Measurements from ENCODE around the gene KLF1.
"Not testable (repeated sequence)": the region's sequence is repeated elsewhere in the genome, so short reads cannot be mapped to it uniquely, and the experiment has no call there.

The KLF1 gene

DNA sequence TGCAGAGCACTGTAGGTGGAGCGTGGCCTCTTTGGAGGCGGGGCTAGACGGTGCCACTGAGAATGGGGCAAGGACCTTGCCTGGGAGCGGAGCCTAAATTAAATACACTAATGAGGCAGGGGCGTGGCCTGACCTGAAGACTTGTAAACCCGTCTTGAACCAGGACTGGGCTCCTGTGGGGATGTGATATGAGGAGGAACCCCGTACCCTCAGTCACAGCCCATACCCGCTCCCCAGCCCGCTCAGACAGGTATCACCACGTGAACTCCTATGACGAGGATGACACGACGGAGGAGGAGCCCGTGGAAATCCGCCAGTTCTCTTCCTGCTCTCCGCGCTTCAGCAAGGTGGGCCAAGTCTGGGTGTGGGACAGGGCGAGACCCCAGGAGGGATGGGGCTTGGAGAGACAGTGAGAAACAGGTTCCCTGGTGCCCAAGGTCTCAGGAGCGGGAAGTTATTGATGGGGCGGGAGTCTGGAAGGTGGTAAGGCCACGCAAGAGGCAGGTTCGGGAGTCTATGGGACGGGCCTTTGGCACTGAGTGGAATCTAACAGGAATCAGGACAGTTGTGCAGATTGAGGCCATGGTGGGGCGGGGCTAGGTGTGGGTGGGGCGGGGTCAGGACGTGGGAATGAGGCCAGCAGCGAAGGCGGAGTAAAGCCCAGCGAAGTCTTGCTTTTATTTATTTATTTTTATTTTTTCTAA is 20.4 kb downstream of the KLF1 start:
- Histone ChIP-seq H3K27ac (ENCODE audit: low read depth, low read length, severe bottlenecking) (no peak overlapping the region), H3K4me3 (ENCODE audit: extremely low read depth, insufficient read depth, low read length, poor library complexity, severe bottlenecking) (no peak overlapping the region), H3K4me1 (ENCODE audit: control insufficient read depth, insufficient read depth, low read length, poor library complexity, severe bottlenecking) (no peaks in the 10 kb centered on the region), H3K36me3 (ENCODE audit: control insufficient read depth, insufficient read depth, low read length) (no peaks in the 10 kb centered on the region), H3K9me3 (ENCODE audit: control insufficient read depth, low read length) (no peaks in the 10 kb centered on the region)
- WGBS, 2 experiments (ENCODE audit: insufficient coverage in 2 of 2) = 95 to 97% methylated on average over 23 of the region's 29 CpGs

DNA sequence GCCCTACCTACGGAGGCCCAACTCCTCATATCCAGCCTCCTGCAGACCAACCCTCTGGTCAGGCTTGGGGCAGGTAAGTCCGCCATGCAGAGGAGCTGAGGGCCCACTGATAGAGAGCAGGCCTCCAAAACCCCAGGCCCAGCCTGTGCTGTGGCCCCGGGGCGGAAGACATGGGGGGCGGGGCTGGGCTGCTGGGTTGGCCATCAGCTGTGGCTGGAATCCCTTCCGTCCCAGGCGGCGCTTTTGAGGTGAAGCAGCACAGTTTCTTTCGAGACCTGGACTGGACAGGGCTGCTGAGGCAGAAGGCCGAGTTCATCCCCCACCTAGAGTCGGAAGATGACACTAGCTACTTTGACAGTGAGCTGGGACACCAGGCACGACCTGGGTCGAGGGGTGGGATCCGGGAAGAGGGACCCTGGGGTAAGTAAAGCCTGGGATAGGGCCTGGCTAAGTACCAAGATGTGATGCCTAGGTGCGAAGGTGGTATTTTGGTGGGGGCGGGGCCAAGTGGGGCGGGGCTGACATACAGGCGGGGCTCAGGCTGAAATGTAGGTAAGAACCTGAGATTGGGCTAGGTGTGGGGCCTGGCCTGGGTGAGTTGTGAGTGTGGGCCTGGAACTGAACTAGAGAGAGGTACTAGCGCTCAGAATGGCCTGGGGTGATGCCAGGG is 21.1 kb downstream of the KLF1 start:
- no peak overlapping the region for H3K4me3 ChIP-seq (ENCODE audit: extremely low read depth, insufficient read depth, low read length, poor library complexity, severe bottlenecking)
- H3K4me1 ChIP-seq (ENCODE audit: control insufficient read depth, insufficient read depth, low read length, poor library complexity, severe bottlenecking) = no peaks in the 10 kb centered on the region
- H3K36me3 ChIP-seq (ENCODE audit: control insufficient read depth, insufficient read depth, low read length) = no peaks in the 10 kb centered on the region
- no peak overlapping the region for H3K27ac ChIP-seq (ENCODE audit: low read depth, low read length, severe bottlenecking)
- WGBS, 2 experiments (ENCODE audit: insufficient coverage in 2 of 2) = 85 to 87% methylated on average over 18 to 19 of the region's 19 CpGs
- H3K9me3 ChIP-seq (ENCODE audit: control insufficient read depth, low read length) = no peaks in the 10 kb centered on the region

- 91 to 92% methylated on average over 31 to 34 of the region's 34 CpGs for WGBS, 2 experiments (ENCODE audit: insufficient coverage in 2 of 2)
- Histone ChIP-seq H3K4me1 (ENCODE audit: control insufficient read depth, insufficient read depth, low read length, poor library complexity, severe bottlenecking) (no peaks in the 10 kb centered on the region), H3K36me3 (ENCODE audit: control insufficient read depth, insufficient read depth, low read length) (no peaks in the 10 kb centered on the region), H3K27ac (ENCODE audit: low read depth, low read length, severe bottlenecking) (no peak overlapping the region), H3K4me3 (ENCODE audit: extremely low read depth, insufficient read depth, low read length, poor library complexity, severe bottlenecking) (no peak overlapping the region), H3K9me3 (ENCODE audit: control insufficient read depth, low read length) (no peaks in the 10 kb centered on the region)
Measured at GRCh38 chr19:12864721-12865715, 22.0 kb downstream of the KLF1 start.

GRCh38 chr19:12864143-12864542 is 22.9 kb downstream of the KLF1 start:
- Histone ChIP-seq H3K9me3 (ENCODE audit: control insufficient read depth, low read length) (no peaks in the 10 kb centered on the region), H3K27ac (ENCODE audit: low read depth, low read length, severe bottlenecking) (no peak overlapping the region), H3K4me3 (ENCODE audit: extremely low read depth, insufficient read depth, low read length, poor library complexity, severe bottlenecking) (no peak overlapping the region), H3K4me1 (ENCODE audit: control insufficient read depth, insufficient read depth, low read length, poor library complexity, severe bottlenecking) (no peaks in the 10 kb centered on the region), H3K36me3 (ENCODE audit: control insufficient read depth, insufficient read depth, low read length) (no peaks in the 10 kb centered on the region)
- 89 to 92% methylated on average over 4 of the region's 4 CpGs for WGBS, 2 experiments (ENCODE audit: insufficient coverage in 2 of 2)

DNA sequence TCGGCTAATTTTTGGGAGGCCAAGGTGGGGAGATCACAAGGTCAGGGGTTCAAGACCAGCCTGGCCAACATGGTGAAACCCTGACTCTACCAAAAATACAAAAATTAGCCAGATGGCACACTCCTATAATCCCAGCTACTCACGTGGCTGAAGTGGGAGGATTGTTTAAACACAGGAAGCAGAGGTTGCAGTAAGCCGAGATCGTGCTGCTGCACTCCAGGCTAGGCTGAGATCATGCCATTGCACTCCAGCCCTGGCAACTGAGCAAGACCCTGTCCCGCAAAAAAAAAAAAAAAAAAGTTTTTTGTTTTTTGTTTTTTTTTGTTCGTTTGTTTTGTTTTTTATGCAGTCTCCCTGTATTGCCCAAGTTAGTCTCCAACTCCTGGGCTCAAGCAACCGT is 27.5 kb downstream of the KLF1 start:
- WGBS, 2 experiments (ENCODE audit: insufficient coverage in 2 of 2) = 95 to 100% methylated on average over 5 of the region's 7 CpGs
- Histone ChIP-seq H3K36me3 (ENCODE audit: control insufficient read depth, insufficient read depth, low read length) (no peaks in the 10 kb centered on the region), H3K9me3 (ENCODE audit: control insufficient read depth, low read length) (no peaks in the 10 kb centered on the region), H3K4me3 (ENCODE audit: extremely low read depth, insufficient read depth, low read length, poor library complexity, severe bottlenecking) (no peak overlapping the region), H3K27ac (ENCODE audit: low read depth, low read length, severe bottlenecking) (no peak overlapping the region), H3K4me1 (ENCODE audit: control insufficient read depth, insufficient read depth, low read length, poor library complexity, severe bottlenecking) (no peaks in the 10 kb centered on the region)

- Histone ChIP-seq H3K9me3 (ENCODE audit: control insufficient read depth, low read length) (no peaks in the 10 kb centered on the region), H3K36me3 (ENCODE audit: control insufficient read depth, insufficient read depth, low read length) (no peaks in the 10 kb centered on the region), H3K4me1 (ENCODE audit: control insufficient read depth, insufficient read depth, low read length, poor library complexity, severe bottlenecking) (no peaks in the 10 kb centered on the region), H3K4me3 (ENCODE audit: extremely low read depth, insufficient read depth, low read length, poor library complexity, severe bottlenecking) (no peak overlapping the region), H3K27ac (ENCODE audit: low read depth, low read length, severe bottlenecking) (no peak overlapping the region)
- WGBS, 2 experiments (ENCODE audit: insufficient coverage in 2 of 2) = 92 to 97% methylated on average over 28 to 31 of the region's 35 CpGs
Measured at GRCh38 chr19:12858041-12858928, 28.7 kb downstream of the KLF1 start.

DNA sequence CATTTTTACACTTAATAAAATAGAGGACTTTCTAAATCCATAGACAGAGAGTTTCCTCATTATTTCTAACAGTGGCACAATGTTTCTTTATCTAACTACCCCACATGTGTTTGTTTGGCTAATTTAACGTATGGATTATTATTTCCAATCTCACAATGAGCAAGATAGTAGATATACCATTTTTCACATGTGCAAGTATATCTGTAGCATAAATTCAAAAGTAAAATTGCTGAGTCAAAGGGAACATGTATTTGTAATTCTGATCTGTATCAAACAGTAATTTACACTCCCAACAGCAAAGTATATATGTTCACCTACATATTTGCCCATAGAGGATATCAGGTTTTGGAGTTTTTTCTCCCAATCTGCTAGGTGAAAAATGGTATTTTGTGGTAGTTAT is 30.3 kb downstream of the KLF1 start:
- no peak overlapping the region for H3K27ac ChIP-seq (ENCODE audit: low read depth, low read length, severe bottlenecking)
- H3K4me1 ChIP-seq (ENCODE audit: control insufficient read depth, insufficient read depth, low read length, poor library complexity, severe bottlenecking) = no peaks in the 10 kb centered on the region
- no peaks in the 10 kb centered on the region for H3K9me3 ChIP-seq (ENCODE audit: control insufficient read depth, low read length)
- H3K4me3 ChIP-seq (ENCODE audit: extremely low read depth, insufficient read depth, low read length, poor library complexity, severe bottlenecking) = no peak overlapping the region
- WGBS, 2 experiments (ENCODE audit: insufficient coverage in 2 of 2) = no CpG with 5 or more reads among the region's 1 CpG
- H3K36me3 ChIP-seq (ENCODE audit: control insufficient read depth, insufficient read depth, low read length) = no peaks in the 10 kb centered on the region

GRCh38 chr19:12847159-12848139 is 39.6 kb downstream of the KLF1 start:
- Histone ChIP-seq H3K9me3 (ENCODE audit: control insufficient read depth, low read length) (no peaks in the 10 kb centered on the region), H3K27ac (ENCODE audit: low read depth, low read length, severe bottlenecking) (no peak overlapping the region), H3K4me1 (ENCODE audit: control insufficient read depth, insufficient read depth, low read length, poor library complexity, severe bottlenecking) (no peaks in the 10 kb centered on the region), H3K4me3 (ENCODE audit: extremely low read depth, insufficient read depth, low read length, poor library complexity, severe bottlenecking) (no peak overlapping the region), H3K36me3 (ENCODE audit: control insufficient read depth, insufficient read depth, low read length) (no peaks in the 10 kb centered on the region)
- 30 to 39% methylated on average over 59 to 61 of the region's 69 CpGs for WGBS, 2 experiments (ENCODE audit: insufficient coverage in 2 of 2)

- not testable (repeated sequence) for H3K9me3 ChIP-seq (ENCODE audit: control insufficient read depth, low read length); H3K4me3 ChIP-seq (ENCODE audit: extremely low read depth, insufficient read depth, low read length, poor library complexity, severe bottlenecking); H3K36me3 ChIP-seq (ENCODE audit: control insufficient read depth, insufficient read depth, low read length); H3K27ac ChIP-seq (ENCODE audit: low read depth, low read length, severe bottlenecking); H3K4me1 ChIP-seq (ENCODE audit: control insufficient read depth, insufficient read depth, low read length, poor library complexity, severe bottlenecking)
- WGBS, 2 experiments (ENCODE audit: insufficient coverage in 2 of 2) = 93 to 100% methylated on average over 2 of the region's 7 CpGs
Measured at GRCh38 chr19:12846613-12847012, 40.4 kb downstream of the KLF1 start.

All from mesodermal cell (in vitro differentiated cells).